Central memory CD8-positive, alpha-beta T cell (primary cell): ENCODE measurements around the gene COPS9.

Experiments
- ATAC-seq: fragments of 150-1000 bp; cut with Tn5 transposase; replicated peaks from 2 replicates; pipeline ENCODE4 v1.10.0; 2022; ENCODE audit warnings: mild to moderate bottlenecking, moderate FRiP score, moderate number of reproducible peaks; ENCODE audit not compliant: poor library complexity, severe bottlenecking; ENCODE audit errors: extremely low read depth
- DNase-seq, 2 donors: peaks; one replicate each; pipeline ENCODE4 v3.0.0; 2021; ENCODE audit warnings: low spot score in 2 of 2
- H3K27ac Mint-ChIP-seq: one replicate; pipeline ENCODE4 v1.8.0; 2022; ENCODE audit warnings: low read depth, mild to moderate bottlenecking, moderate library complexity, mixed read lengths
- H3K27me3 Mint-ChIP-seq: one replicate; pipeline ENCODE4 v1.8.0; 2022; ENCODE audit warnings: mixed read lengths
- H3K36me3 Mint-ChIP-seq: one replicate; pipeline ENCODE4 v1.8.0; 2022; ENCODE audit warnings: mild to moderate bottlenecking, moderate library complexity, mixed read lengths; ENCODE audit not compliant: insufficient read depth
- H3K4me1 Mint-ChIP-seq: one replicate; pipeline ENCODE4 v1.8.0; 2022; ENCODE audit warnings: mixed read lengths
- H3K4me3 Mint-ChIP-seq: one replicate; pipeline ENCODE4 v1.8.0; 2022; ENCODE audit warnings: mild to moderate bottlenecking, moderate library complexity, mixed read lengths
- H3K9me3 Mint-ChIP-seq: one replicate; pipeline ENCODE4 v1.8.0; 2022; ENCODE audit warnings: mixed read lengths

Gene COPS9

GRCh38 chr2:240142859-240143258 lies 6.8 kb upstream of the COPS9 start:
- Mint-ChIP-seq H3K27ac (no peak overlapping the region), H3K4me1 (no peaks in the 10 kb centered on the region), H3K36me3 (peaks cover 8% of the 10 kb centered on the region), H3K27me3 (peaks cover 11% of the 10 kb centered on the region), H3K4me3 (no peak overlapping the region), H3K9me3 (no peaks in the 10 kb centered on the region)
- ATAC-seq (no peak), DNase-seq (no peak)

GRCh38 chr2:240142256-240142775 lies 6.2 kb upstream of the COPS9 start:
- Mint-ChIP-seq H3K27ac (no peak overlapping the region), H3K36me3 (peaks cover 8% of the 10 kb centered on the region), H3K27me3 (peaks cover 11% of the 10 kb centered on the region), H3K4me1 (peaks cover 2% of the 10 kb centered on the region), H3K9me3 (no peaks in the 10 kb centered on the region), H3K4me3 (no peak overlapping the region)
- ATAC-seq: no peak
- no peak for DNase-seq

GRCh38 chr2:240141736-240142135 lies 5.6 kb upstream of the COPS9 start:
- DNase-seq (no peak), ATAC-seq (no peak)
- Mint-ChIP-seq H3K27me3 (peaks cover 11% of the 10 kb centered on the region), H3K27ac (no peak overlapping the region), H3K4me1 (peaks cover 6% of the 10 kb centered on the region), H3K36me3 (peaks cover 8% of the 10 kb centered on the region), H3K4me3 (no peak overlapping the region), H3K9me3 (no peaks in the 10 kb centered on the region)

- Mint-ChIP-seq H3K9me3 (no peaks in the 10 kb centered on the region), H3K4me3 (no peak overlapping the region), H3K27me3 (peaks cover 11% of the 10 kb centered on the region), H3K27ac (no peak overlapping the region), H3K4me1 (peaks cover 7% of the 10 kb centered on the region), H3K36me3 (peaks cover 11% of the 10 kb centered on the region)
- ATAC-seq: no peak
- DNase-seq: no peak
These were observed 4.8 kb upstream of the COPS9 start for GRCh38 chr2:240140920-240141319.

- Mint-ChIP-seq H3K4me3 (no peak within 1 kb of the TSS), H3K36me3 (peaks cover 11% of the 10 kb centered on the region), H3K4me1 (peaks cover 11% of the 10 kb centered on the region), H3K27me3 (peaks cover 11% of the 10 kb centered on the region), H3K9me3 (no peaks in the 10 kb centered on the region), H3K27ac (no peak within 1 kb of the TSS)
- DNase-seq (no peak), ATAC-seq (no peak)
These were observed 4.4 kb upstream of the COPS9 start, which contains the start of gene OTOS for GRCh38 chr2:240140511-240140910. Gene OTOS, minus strand, starts transcription at chr2:240140658. Its CDS starts 332 bp downstream, at chr2:240140326.

GRCh38 chr2:240139666-240140393 lies 3.7 kb upstream of the COPS9 start:
- peaks cover 8% of the 10 kb centered on the region for H3K36me3 Mint-ChIP-seq
- no peak overlapping the region for H3K27ac Mint-ChIP-seq
- peaks cover 11% of the 10 kb centered on the region for H3K27me3 Mint-ChIP-seq
- H3K4me1 Mint-ChIP-seq: peaks cover 18% of the 10 kb centered on the region
- H3K4me3 Mint-ChIP-seq: no peak overlapping the region
- no peaks in the 10 kb centered on the region for H3K9me3 Mint-ChIP-seq
- no peak for ATAC-seq
- no peak for DNase-seq

- no peaks in the 10 kb centered on the region for H3K9me3 Mint-ChIP-seq
- H3K36me3 Mint-ChIP-seq: peaks cover 7% of the 10 kb centered on the region
- ATAC-seq (no peak), DNase-seq (no peak)
- H3K4me3 Mint-ChIP-seq: no peak overlapping the region
- peaks cover 26% of the 10 kb centered on the region for H3K4me1 Mint-ChIP-seq
- H3K27me3 Mint-ChIP-seq: peaks cover 11% of the 10 kb centered on the region
- no peak overlapping the region for H3K27ac Mint-ChIP-seq
These were observed 2.9 kb upstream of the COPS9 start for GRCh38 chr2:240139011-240139441.

- Mint-ChIP-seq H3K9me3 (no peaks in the 10 kb centered on the region), H3K27me3 (peaks cover 11% of the 10 kb centered on the region), H3K4me1 (peaks cover 26% of the 10 kb centered on the region), H3K4me3 (no peak overlapping the region), H3K27ac (no peak overlapping the region), H3K36me3 (peaks cover 8% of the 10 kb centered on the region)
- ATAC-seq (no peak), DNase-seq (no peak)
These were observed 2.3 kb upstream of the COPS9 start for GRCh38 chr2:240138254-240138984.

- Mint-ChIP-seq H3K4me1 (peaks cover 26% of the 10 kb centered on the region), H3K27me3 (peaks cover 11% of the 10 kb centered on the region), H3K36me3 (peaks cover 12% of the 10 kb centered on the region), H3K9me3 (no peaks in the 10 kb centered on the region), H3K27ac (no peak overlapping the region), H3K4me3 (peak overlapping the region; percentile 92)
- no peak for DNase-seq
- ATAC-seq: no peak
These were observed 1.6 kb upstream of the COPS9 start for GRCh38 chr2:240137596-240138253.

GRCh38 chr2:240136671-240137292 lies 677 bp upstream of the COPS9 start:
- ATAC-seq (peak; percentile 30), DNase-seq (no peak)
- Mint-ChIP-seq H3K27ac (peak overlapping the region; percentile 93), H3K4me1 (peaks cover 26% of the 10 kb centered on the region), H3K27me3 (peaks cover 6% of the 10 kb centered on the region), H3K36me3 (peaks cover 12% of the 10 kb centered on the region), H3K4me3 (peak overlapping the region; percentile 92), H3K9me3 (no peaks in the 10 kb centered on the region)

GRCh38 chr2:240135706-240136012 lies 446 bp downstream of the COPS9 start:
- Mint-ChIP-seq H3K27me3 (no peaks in the 10 kb centered on the region), H3K27ac (peak overlapping the region; percentile 93), H3K4me3 (peak overlapping the region; percentile 92), H3K9me3 (no peaks in the 10 kb centered on the region), H3K4me1 (peaks cover 26% of the 10 kb centered on the region), H3K36me3 (peaks cover 17% of the 10 kb centered on the region)
- peak; percentile 10 for ATAC-seq
- DNase-seq: no peak

GRCh38 chr2:240134956-240135520 lies 1.1 kb downstream of the COPS9 start:
- ATAC-seq: no peak
- Mint-ChIP-seq H3K4me1 (peaks cover 26% of the 10 kb centered on the region), H3K27me3 (no peaks in the 10 kb centered on the region)

More at GRCh38 chr2:240134956-240135520, 1.1 kb downstream of the COPS9 start:
- H3K36me3 Mint-ChIP-seq: peaks cover 17% of the 10 kb centered on the region
- peak overlapping the region; percentile 92 for H3K4me3 Mint-ChIP-seq
- H3K27ac Mint-ChIP-seq: peak overlapping the region; percentile 93
- no peaks in the 10 kb centered on the region for H3K9me3 Mint-ChIP-seq
- DNase-seq: no peak
